ENCODE results near the gene CFAP20DC.

- TF ChIP-seq, protein P1, sequence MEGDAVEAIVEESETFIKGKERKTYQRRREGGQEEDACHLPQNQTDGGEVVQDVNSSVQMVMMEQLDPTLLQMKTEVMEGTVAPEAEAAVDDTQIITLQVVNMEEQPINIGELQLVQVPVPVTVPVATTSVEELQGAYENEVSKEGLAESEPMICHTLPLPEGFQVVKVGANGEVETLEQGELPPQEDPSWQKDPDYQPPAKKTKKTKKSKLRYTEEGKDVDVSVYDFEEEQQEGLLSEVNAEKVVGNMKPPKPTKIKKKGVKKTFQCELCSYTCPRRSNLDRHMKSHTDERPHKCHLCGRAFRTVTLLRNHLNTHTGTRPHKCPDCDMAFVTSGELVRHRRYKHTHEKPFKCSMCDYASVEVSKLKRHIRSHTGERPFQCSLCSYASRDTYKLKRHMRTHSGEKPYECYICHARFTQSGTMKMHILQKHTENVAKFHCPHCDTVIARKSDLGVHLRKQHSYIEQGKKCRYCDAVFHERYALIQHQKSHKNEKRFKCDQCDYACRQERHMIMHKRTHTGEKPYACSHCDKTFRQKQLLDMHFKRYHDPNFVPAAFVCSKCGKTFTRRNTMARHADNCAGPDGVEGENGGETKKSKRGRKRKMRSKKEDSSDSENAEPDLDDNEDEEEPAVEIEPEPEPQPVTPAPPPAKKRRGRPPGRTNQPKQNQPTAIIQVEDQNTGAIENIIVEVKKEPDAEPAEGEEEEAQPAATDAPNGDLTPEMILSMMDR (IDR thresholded peaks at IDR 0.05) = no peak
- no peak for TF ChIP-seq POLR2A (IDR thresholded peaks at IDR 0.05)
These were observed 343.2 kb downstream of the CFAP20DC start for GRCh38 chr3:58706395-58707167.
